IPS DF 6.9 (cell line): ENCODE data around the gene SRCIN1.
"Not testable (repeated sequence)": the region's sequence is repeated elsewhere in the genome, so short reads cannot be mapped to it uniquely, and the experiment has no call there.

ENCODE experiments used
- DNase-seq: peaks from one replicate; pipeline ENCODE4 v3.0.0-alpha.2; 2013; ENCODE audit warnings: low read depth, low spot score
- H3K27ac ChIP-seq: one replicate; pipeline ENCODE4 v1.5.1; 2013; ENCODE audit warnings: low read length, control low read depth
- H3K27me3 ChIP-seq: 2 replicates; pipeline ENCODE4 v1.6.1; 2013; ENCODE audit warnings: mild to moderate bottlenecking, low read length; ENCODE audit not compliant: control insufficient read depth, insufficient read depth
- H3K36me3 ChIP-seq: 2 replicates; pipeline ENCODE4 v1.6.1; 2013; ENCODE audit warnings: low read length; ENCODE audit not compliant: control insufficient read depth, insufficient read depth
- H3K4me1 ChIP-seq: 2 replicates; pipeline ENCODE4 v1.6.1; 2013; ENCODE audit warnings: low read length; ENCODE audit not compliant: control insufficient read depth, insufficient read depth
- H3K4me3 ChIP-seq: 2 replicates; pipeline ENCODE4 v1.5.1; 2013; ENCODE audit warnings: mild to moderate bottlenecking, low read length
- H3K9me3 ChIP-seq: 2 replicates; pipeline ENCODE4 v1.6.1; 2013; ENCODE audit warnings: low read length, inconsistent platforms; ENCODE audit not compliant: control insufficient read depth, insufficient read depth
- WGBS: extraction: QIAGEN DNeasy Blood & Tissue Kit; methylation state at CpG from one replicate; pipeline ENCODE4 v1.1.7; 2013; ENCODE audit warnings: mixed read lengths, missing lambda C conversion rate; ENCODE audit not compliant: insufficient read length, insufficient coverage; 5-methylcytosine and 5-hydroxymethylcytosine counted together

The SRCIN1 gene, protein sequence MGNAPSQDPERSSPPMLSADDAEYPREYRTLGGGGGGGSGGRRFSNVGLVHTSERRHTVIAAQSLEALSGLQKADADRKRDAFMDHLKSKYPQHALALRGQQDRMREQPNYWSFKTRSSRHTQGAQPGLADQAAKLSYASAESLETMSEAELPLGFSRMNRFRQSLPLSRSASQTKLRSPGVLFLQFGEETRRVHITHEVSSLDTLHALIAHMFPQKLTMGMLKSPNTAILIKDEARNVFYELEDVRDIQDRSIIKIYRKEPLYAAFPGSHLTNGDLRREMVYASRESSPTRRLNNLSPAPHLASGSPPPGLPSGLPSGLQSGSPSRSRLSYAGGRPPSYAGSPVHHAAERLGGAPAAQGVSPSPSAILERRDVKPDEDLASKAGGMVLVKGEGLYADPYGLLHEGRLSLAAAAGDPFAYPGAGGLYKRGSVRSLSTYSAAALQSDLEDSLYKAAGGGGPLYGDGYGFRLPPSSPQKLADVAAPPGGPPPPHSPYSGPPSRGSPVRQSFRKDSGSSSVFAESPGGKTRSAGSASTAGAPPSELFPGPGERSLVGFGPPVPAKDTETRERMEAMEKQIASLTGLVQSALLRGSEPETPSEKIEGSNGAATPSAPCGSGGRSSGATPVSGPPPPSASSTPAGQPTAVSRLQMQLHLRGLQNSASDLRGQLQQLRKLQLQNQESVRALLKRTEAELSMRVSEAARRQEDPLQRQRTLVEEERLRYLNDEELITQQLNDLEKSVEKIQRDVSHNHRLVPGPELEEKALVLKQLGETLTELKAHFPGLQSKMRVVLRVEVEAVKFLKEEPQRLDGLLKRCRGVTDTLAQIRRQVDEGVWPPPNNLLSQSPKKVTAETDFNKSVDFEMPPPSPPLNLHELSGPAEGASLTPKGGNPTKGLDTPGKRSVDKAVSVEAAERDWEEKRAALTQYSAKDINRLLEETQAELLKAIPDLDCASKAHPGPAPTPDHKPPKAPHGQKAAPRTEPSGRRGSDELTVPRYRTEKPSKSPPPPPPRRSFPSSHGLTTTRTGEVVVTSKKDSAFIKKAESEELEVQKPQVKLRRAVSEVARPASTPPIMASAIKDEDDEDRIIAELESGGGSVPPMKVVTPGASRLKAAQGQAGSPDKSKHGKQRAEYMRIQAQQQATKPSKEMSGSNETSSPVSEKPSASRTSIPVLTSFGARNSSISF

DNA sequence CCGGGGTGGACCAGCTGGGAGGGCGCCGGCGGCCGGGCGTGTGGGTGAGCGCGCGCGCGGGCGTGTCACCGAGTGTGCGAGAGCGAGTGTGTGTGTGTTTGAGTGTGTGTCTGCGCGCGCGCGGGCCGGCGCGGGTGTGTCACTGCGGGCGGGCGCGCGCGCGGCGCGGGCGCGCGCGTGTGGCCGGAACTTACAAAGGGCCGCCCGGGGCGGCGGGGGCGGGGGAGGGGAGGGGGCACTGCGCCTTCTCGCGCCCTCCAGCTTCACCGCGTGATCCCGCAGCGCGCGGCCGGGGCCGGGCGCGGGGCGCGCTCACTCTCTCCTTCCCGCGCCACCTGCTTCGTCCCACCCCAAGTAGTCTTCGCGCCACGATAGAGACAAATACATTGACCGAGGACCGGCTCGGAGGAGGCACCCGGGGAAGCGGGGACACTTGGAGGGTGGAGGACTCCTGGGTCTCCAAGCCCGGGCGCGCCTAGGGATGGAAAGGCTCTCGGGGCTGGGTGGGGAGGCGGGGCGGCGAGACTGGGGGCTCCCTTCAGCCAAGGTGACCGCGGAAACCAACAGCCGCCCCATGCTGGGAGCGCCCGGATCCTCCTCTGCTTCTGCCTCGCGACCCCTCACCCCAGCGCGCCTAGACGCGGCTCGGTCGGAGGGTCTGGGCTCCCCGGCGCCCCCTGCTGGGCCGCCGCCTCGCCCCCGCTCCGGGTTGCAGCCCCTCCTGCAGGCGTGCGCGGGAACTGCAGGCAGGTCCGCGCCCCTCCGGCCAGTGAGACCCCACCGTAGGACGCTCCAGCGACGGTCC, at the start of gene SRCIN1:
TSS of gene SRCIN1 (minus strand) at position 112 of the 805 bp plus-strand sequence. CDS start 247 bp downstream, outside the sequence.
- Histone ChIP-seq H3K4me1 (peaks cover 29% of the 10 kb centered on the region), H3K4me3 (peak within 1 kb of the TSS; percentile 53; the same call in 1 of the 2 replicates)

DNA sequence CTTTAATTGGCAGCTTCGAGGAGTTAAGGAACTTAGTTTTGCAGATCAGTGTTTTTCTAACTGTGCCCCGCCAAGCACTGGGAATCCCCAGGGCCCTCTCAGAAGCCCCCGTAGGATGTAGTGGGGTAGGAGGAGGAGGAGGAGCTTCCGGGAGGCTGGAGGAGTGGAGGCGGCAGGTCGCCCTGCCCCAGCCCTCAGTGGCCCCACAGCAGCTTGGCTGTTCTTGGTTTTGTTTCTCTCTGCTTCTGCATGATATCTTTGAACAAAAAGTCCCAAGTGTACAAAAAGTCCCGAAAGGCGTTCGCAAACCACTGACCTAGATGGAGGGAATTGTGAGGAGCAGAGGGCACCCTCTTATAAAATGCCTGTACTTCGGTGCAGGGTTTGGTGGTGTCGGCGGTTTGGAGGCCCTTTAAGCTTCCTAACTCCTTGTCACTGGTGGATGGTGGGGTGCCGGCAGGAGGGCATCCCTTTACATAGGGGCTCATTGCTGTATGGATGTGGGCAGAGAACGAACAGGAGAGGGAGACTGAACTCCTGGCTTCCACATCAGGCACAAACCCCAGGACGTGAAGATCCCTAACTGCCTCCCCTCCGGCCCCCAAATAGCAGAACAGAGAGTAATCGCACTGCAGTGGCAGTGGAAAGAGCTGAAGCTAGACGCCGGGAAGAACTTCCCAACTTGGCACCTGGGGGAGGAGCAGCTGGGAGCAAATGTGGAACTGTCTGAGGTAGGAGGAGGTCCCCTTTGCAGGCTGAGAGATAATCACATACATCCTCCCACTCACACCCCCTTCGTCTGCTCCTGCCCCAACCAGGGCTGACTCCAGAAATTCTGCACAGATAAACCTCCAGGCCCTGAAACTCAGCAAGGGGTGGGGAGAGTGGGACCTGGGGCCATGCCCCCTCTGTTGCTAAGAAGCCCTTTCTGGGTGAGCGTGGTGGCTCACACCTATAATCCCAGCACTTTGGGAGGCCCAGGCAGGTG, 49.0 kb upstream of the SRCIN1 start:
- no peak overlapping the region for H3K4me3 ChIP-seq
- no peaks in the 10 kb centered on the region for H3K27me3 ChIP-seq
- H3K9me3 ChIP-seq, result no peaks in the 10 kb centered on the region
- WGBS, result no CpG with 5 or more reads among the region's 21 CpGs
- no peak for DNase-seq
- H3K27ac ChIP-seq, result no peak overlapping the region
- peaks cover 3% of the 10 kb centered on the region; the same call in 1 of the 2 replicates for H3K4me1 ChIP-seq
- no peaks in the 10 kb centered on the region for H3K36me3 ChIP-seq

More for the DNA sequence above, at the start of gene SRCIN1:
- DNase-seq, result no peak
- no peaks in the 10 kb centered on the region for H3K36me3 ChIP-seq
- no peaks in the 10 kb centered on the region for H3K9me3 ChIP-seq
- no peak within 1 kb of the TSS for H3K27ac ChIP-seq
- WGBS, result no CpG with 5 or more reads among the region's 105 CpGs
- H3K27me3 ChIP-seq, result peaks cover 5% of the 10 kb centered on the region; the same call in 1 of the 2 replicates

DNA sequence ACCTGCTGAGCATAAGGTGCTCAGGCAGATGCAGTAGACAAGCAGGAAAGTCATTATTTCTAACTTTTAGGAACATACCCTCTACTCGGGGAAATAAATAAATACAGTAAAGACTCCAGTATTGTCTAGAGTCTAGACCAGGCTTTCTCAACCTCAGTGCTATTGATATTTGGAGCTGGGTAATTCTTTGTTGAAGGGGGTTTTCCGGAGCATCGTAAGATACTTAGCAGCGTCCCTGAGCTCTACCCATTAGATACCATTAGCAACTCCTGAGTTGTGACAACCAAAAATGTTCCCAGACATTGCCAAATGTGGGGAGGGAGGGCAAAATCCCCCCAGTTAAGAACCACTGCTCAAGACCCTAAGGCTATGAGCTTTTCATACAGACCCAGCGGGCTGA, 47.9 kb upstream of the SRCIN1 start:
- no CpG with 5 or more reads among the region's 5 CpGs for WGBS
- H3K36me3 ChIP-seq, result no peaks in the 10 kb centered on the region
- no peaks in the 10 kb centered on the region for H3K9me3 ChIP-seq
- no peak overlapping the region for H3K4me3 ChIP-seq
- peaks cover 3% of the 10 kb centered on the region; the same call in 1 of the 2 replicates for H3K4me1 ChIP-seq
- H3K27me3 ChIP-seq, result no peaks in the 10 kb centered on the region
- H3K27ac ChIP-seq, result no peak overlapping the region
- no peak for DNase-seq

DNA sequence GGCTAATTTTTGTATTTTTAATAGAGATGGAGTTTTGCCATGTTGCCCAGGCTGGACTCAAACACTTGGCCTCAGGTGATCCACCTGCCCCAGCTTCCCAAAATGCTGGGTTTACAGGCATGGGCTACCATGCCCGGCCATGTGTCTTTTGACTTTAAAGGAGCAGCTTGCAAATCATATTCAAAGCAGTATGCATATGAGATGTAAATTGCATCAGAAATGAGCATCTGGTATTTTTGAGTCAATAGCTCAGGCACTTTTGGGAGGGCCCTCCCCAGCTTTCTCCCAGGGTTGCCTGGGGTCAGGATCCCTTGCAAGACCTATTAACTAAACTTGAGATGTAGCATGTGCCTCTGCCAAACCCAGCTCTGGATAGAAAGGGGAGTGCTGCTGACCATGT, 47.5 kb upstream of the SRCIN1 start:
- Histone ChIP-seq H3K27ac (no peak overlapping the region), H3K4me3 (no peak overlapping the region)
- WGBS, result no CpG with 5 or more reads among the region's 1 CpG

DNA sequence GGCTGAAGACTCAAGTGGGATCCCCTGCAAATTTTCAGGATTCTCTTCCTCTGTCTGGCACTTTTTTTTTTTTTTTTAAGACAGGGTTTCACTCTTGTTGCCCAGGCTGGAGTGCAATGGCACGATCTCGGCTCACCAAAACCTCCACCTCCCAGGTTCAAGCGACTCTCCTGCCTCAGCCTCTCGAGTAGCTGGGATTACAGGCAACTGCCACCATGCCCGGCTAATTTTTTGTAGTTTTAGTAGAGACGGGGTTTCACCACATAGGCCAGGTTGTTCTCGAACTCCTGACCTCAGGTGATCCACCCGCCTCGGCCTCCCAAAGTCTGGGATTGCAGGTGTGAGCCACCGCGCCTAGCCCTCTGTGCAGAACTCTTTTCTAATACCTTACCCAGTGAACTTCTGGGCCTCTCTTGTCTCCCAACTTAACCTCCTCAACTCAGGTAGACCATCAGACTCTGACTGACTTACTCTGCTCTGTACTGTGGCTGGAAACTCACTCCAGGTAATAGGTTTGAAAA, 45.0 kb upstream of the SRCIN1 start:
- no CpG with 5 or more reads among the region's 11 CpGs for WGBS

More for the DNA sequence above, 47.5 kb upstream of the SRCIN1 start:
- H3K36me3 ChIP-seq, result no peaks in the 10 kb centered on the region
- no peaks in the 10 kb centered on the region for H3K9me3 ChIP-seq
- H3K4me1 ChIP-seq, result peaks cover 3% of the 10 kb centered on the region; the same call in 1 of the 2 replicates
- no peak for DNase-seq
- no peaks in the 10 kb centered on the region for H3K27me3 ChIP-seq

DNA sequence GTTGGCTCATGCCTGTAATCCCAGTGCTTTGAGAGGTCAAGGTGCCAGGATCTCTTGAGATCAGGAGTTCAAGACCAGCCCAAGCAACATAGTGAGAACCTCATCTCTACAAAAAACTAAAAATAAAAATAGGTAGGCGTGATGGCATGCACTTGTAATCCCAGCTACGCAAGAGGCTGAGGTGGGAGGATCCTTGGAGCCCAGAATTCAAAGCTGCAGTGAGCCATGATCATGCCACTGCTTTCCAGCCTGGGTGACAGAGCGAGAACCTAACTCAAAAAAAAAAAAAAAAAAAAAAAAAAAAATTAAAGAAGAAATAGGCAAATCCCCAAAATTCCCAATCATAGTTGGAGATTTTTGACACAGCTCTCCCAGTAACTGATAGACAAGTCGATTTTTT, 32.2 kb upstream of the SRCIN1 start:
- Histone ChIP-seq H3K4me1 (no peaks in the 10 kb centered on the region; the same call in 1 of the 2 replicates), H3K9me3 (no peaks in the 10 kb centered on the region), H3K27ac (no peak overlapping the region), H3K4me3 (no peak overlapping the region), H3K27me3 (no peaks in the 10 kb centered on the region), H3K36me3 (no peaks in the 10 kb centered on the region)
- no CpG with 5 or more reads among the region's 4 CpGs for WGBS
- no peak for DNase-seq

More for the DNA sequence above, 45.0 kb upstream of the SRCIN1 start:
- not testable (repeated sequence) for H3K36me3 ChIP-seq, H3K27me3 ChIP-seq, H3K27ac ChIP-seq, DNase-seq, H3K9me3 ChIP-seq, H3K4me3 ChIP-seq, H3K4me1 ChIP-seq

DNA sequence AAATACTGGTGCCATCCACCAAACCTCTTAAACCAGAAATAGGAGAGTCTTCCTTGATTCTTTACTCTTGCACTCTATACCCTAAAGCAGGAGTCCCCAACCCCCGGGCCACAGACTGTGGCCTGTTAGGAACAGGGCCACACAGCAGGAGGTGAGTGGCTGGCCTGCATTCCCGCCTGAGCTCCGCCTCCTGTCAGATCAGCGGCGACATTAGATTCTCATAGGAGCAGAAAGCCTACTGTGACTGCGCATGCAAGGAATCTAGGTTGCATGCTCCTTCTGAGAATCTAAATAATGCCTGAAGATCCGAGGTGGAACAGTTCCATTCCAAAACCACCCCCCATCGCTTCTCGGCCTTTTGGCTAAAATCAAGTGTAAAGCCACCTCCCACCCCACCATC, 30.3 kb upstream of the SRCIN1 start:
- Histone ChIP-seq H3K27me3 (no peaks in the 10 kb centered on the region), H3K4me3 (no peak overlapping the region), H3K36me3 (no peaks in the 10 kb centered on the region), H3K4me1 (no peaks in the 10 kb centered on the region; the same call in 1 of the 2 replicates), H3K27ac (no peak overlapping the region), H3K9me3 (no peaks in the 10 kb centered on the region)
- no CpG with 5 or more reads among the region's 9 CpGs for WGBS
- DNase-seq, result no peak

DNA sequence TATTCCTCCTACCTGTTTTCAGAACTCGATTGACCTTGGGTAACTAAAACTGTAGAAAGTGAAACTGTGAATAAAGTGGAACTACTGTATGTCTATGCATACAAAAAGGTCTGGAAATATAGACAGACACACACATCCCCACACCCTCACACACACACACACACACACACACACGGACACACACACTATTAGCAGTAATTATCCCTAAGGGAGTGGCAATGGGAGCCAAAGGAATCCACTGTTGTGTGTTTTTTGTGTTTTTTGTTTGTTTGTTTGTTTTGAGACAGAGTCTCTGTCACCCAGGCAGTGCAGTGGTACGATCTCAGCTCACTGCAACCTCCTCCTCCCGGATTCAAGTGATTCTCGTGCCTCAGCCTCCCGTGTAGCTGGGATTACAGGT, 26.6 kb upstream of the SRCIN1 start:
- no peak for DNase-seq
- Histone ChIP-seq H3K4me3 (no peak overlapping the region), H3K4me1 (no peaks in the 10 kb centered on the region; the same call in 1 of the 2 replicates), H3K36me3 (no peaks in the 10 kb centered on the region), H3K27ac (no peak overlapping the region), H3K9me3 (no peaks in the 10 kb centered on the region), H3K27me3 (no peaks in the 10 kb centered on the region)
- WGBS, result no CpG with 5 or more reads among the region's 6 CpGs

DNA sequence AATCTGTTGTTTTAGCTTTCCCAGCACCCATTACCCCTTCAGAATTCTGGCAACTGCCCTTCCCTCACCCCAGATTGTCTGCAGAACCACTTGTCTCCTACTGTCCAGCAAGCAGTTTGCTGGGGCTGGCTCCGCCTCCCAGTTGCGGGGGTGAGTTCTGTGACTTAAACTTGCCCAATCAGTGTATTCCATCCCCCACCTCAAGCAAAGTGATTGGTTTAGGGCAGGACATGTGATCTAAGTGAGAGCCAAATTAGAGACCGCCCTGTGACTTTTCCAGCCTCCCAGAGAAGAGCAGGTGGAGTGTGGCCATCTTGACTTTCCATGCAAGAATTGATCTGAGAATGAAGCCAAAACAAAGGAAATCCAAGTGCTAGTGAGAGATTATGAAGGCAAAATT, 22.7 kb upstream of the SRCIN1 start:
- WGBS, result no CpG with 5 or more reads among the region's 3 CpGs
- no peak for DNase-seq
- H3K27ac ChIP-seq, result no peak overlapping the region
- H3K27me3 ChIP-seq, result no peaks in the 10 kb centered on the region
- H3K4me3 ChIP-seq, result no peak overlapping the region
- no peaks in the 10 kb centered on the region for H3K9me3 ChIP-seq
- H3K36me3 ChIP-seq, result no peaks in the 10 kb centered on the region
- H3K4me1 ChIP-seq, result no peaks in the 10 kb centered on the region
